Activated T-cell treated with anti-CD3 and anti-CD28 coated beads, Interleukin-2, amount 50 U/mL, for 24 hours (primary cell): ENCODE measurements around the gene LRRC18.

Experiments used
- DNase-seq: peaks from one replicate; pipeline ENCODE4 v3.0.0-alpha.2; 2020
- H3K27ac Mint-ChIP-seq: 2 replicates; pipeline ENCODE4 v1.8.0; 2020; ENCODE audit warnings: mild to moderate bottlenecking, mixed read lengths
- H3K27me3 Mint-ChIP-seq: 2 replicates; pipeline ENCODE4 v1.8.0; 2020; ENCODE audit warnings: mixed read lengths
- H3K36me3 Mint-ChIP-seq: 2 replicates; pipeline ENCODE4 v1.8.0; 2020; ENCODE audit warnings: low read depth, mixed read lengths
- H3K4me1 Mint-ChIP-seq: 2 replicates; pipeline ENCODE4 v1.8.0; 2020; ENCODE audit warnings: low read depth, mixed read lengths
- H3K4me3 Mint-ChIP-seq: 2 replicates; pipeline ENCODE4 v1.8.0; 2020; ENCODE audit warnings: mild to moderate bottlenecking, moderate library complexity, mixed read lengths
- H3K9me3 Mint-ChIP-seq: 2 replicates; pipeline ENCODE4 v1.8.0; 2020; ENCODE audit warnings: mixed read lengths

The LRRC18 gene

DNA sequence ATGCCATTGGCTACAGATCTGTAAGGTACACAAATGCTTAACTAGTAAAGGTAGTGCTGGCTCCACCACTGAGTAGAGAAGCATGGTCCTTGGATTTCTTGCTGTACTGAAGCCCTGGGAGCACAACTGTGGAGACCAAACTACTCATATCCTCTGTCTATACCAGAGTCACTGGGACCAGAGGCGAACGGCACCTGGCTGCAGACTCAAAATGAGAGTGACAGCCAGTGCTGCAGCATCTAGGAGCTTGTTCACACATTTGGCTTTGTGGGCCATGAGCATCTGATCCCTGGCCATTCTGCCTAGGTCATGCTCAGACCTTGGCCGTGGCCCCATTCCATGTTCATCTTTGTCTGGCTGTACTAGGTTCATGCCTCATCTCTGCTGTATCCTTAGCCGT is 31.9 kb downstream of the LRRC18 start:
- no peaks in the 10 kb centered on the region for H3K27me3 Mint-ChIP-seq
- H3K9me3 Mint-ChIP-seq: no peaks in the 10 kb centered on the region
- no peak for DNase-seq
- H3K36me3 Mint-ChIP-seq: no peaks in the 10 kb centered on the region
- no peaks in the 10 kb centered on the region for H3K4me1 Mint-ChIP-seq
- no peak overlapping the region for H3K27ac Mint-ChIP-seq
- H3K4me3 Mint-ChIP-seq: no peak overlapping the region

DNA sequence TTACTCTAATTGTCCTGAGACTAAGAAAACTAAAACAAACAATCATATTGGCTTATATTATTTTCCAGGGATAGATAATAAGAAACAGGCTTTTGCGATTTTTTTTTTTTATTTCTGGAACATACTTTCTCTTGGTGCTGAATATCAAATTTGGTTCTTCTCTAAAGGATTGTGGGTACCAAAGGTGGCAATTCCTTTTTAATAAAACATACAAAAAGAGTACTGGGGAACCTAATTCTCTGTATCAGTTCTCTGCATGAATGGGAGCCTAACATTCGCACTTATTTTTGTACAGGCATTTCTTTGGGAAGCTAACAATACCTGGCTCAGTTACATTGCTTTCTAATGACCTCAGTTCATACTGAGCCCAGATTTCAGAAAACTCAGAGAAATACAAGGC is 32.8 kb downstream of the LRRC18 start:
- Mint-ChIP-seq H3K27ac (no peak overlapping the region), H3K27me3 (no peaks in the 10 kb centered on the region), H3K9me3 (no peaks in the 10 kb centered on the region), H3K4me1 (no peaks in the 10 kb centered on the region), H3K4me3 (no peak overlapping the region), H3K36me3 (no peaks in the 10 kb centered on the region)
- no peak for DNase-seq

DNA sequence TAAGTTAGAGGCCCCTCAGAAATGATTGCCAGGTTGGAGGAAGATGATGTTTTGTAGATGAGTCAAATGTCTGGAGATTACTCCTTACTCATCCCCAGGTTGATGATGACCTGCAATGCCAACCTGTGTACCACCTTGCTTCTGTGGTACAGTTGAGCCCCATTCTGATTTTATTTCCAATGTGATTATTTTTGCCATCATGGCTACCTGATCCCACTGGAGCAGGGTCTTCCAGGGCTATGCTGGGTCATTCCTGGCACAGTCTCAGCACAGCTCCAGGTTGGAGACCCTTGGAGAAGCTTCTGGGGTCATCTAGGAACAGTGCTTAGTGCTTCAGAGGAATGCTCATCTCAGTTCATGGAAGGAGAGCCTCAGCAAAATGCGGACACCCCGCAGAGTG is 34.3 kb downstream of the LRRC18 start:
- H3K36me3 Mint-ChIP-seq: no peaks in the 10 kb centered on the region
- H3K27me3 Mint-ChIP-seq: no peaks in the 10 kb centered on the region
- H3K4me3 Mint-ChIP-seq: no peak overlapping the region
- H3K27ac Mint-ChIP-seq: no peak overlapping the region
- no peaks in the 10 kb centered on the region for H3K4me1 Mint-ChIP-seq
- no peaks in the 10 kb centered on the region for H3K9me3 Mint-ChIP-seq
- DNase-seq: no peak

DNA sequence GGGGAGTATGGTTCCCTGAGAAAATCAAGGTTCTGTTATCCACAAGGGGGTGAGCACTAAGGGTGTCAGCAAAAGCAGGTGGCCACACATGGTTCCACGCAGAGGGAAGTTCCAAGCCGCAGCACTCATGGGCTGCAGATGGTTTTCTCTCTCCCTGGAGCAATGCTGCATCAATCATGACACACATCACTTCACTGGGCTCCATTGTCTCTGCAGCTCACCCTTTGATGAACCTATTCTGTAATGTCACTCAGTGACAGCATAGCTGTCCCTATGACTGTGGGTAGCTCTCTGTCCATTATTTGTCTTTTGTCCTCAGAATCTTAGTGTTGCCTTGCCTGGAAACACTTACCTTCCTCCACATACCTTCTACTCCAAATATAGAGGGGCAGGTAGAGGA is 34.8 kb downstream of the LRRC18 start:
- Mint-ChIP-seq H3K36me3 (no peaks in the 10 kb centered on the region), H3K27me3 (no peaks in the 10 kb centered on the region), H3K27ac (no peak overlapping the region), H3K9me3 (no peaks in the 10 kb centered on the region), H3K4me3 (no peak overlapping the region), H3K4me1 (no peaks in the 10 kb centered on the region)
- no peak for DNase-seq

DNA sequence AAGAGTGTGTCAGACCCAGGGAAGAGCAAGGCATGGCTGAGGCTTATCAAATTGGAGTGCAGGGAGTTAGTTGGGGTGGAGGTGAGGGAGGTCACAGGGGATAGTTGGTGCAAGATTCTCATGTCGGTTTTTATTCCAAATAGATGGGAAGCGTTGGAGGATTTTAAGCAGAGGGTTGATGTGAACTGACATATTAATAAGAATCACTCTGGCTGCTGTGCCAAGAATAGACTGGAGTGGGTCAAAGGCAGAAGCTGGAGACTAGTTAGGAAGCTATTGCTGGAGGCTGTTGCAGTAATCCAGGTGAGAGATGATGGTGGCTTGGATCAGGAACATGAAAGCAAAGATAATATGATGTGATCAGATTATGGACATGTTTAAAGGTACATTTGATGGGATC is 36.5 kb downstream of the LRRC18 start:
- Mint-ChIP-seq H3K4me1 (no peaks in the 10 kb centered on the region), H3K4me3 (no peak overlapping the region), H3K27ac (no peak overlapping the region), H3K27me3 (no peaks in the 10 kb centered on the region), H3K9me3 (no peaks in the 10 kb centered on the region), H3K36me3 (no peaks in the 10 kb centered on the region)
- no peak for DNase-seq

DNA sequence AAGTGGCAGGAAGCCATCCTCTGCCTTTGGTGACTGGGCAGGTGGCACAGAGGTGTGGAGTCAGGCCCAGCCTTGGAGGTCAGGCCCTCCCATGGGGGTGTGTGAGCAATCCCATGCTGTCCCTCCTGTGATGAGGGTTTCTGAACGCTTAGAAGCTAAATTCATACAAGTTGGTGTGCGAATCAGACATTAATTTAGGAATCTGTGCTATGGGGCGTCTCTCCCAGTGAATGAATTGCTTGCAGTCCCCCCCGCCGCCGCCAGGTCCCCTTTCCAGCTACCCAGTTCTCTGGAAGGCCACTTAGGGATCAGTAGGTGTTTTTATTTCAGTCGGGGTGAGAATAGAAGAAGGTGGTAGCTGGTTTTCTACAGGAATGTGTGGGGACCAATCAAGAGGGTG is 37.5 kb downstream of the LRRC18 start:
- H3K9me3 Mint-ChIP-seq: no peaks in the 10 kb centered on the region
- H3K4me3 Mint-ChIP-seq: no peak overlapping the region
- DNase-seq: no peak
- H3K27me3 Mint-ChIP-seq: no peaks in the 10 kb centered on the region
- H3K36me3 Mint-ChIP-seq: no peaks in the 10 kb centered on the region
- H3K27ac Mint-ChIP-seq: no peak overlapping the region
- H3K4me1 Mint-ChIP-seq: no peaks in the 10 kb centered on the region

DNA sequence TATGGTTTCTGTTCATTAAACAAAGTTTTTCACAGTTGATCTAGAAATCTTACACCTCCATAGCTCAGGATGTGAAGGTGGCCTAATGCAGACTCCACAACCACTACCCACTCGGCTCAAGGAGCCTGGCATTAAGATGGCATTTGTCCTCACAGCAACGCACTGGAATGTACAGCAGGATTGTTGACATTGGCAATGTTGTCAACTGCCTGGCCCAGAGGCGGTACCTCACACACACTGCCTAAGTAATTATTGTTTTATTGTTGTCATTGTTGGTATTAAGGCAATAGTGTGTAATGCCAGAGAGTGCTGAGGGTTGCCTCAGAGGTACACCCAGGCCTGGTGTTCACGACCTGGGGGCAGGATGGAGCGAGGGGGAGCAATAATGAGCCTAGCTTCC is 38.3 kb downstream of the LRRC18 start:
- Mint-ChIP-seq H3K27me3 (no peaks in the 10 kb centered on the region), H3K9me3 (no peaks in the 10 kb centered on the region), H3K36me3 (no peaks in the 10 kb centered on the region), H3K27ac (no peak overlapping the region), H3K4me3 (no peak overlapping the region), H3K4me1 (no peaks in the 10 kb centered on the region)
- DNase-seq: no peak

DNA sequence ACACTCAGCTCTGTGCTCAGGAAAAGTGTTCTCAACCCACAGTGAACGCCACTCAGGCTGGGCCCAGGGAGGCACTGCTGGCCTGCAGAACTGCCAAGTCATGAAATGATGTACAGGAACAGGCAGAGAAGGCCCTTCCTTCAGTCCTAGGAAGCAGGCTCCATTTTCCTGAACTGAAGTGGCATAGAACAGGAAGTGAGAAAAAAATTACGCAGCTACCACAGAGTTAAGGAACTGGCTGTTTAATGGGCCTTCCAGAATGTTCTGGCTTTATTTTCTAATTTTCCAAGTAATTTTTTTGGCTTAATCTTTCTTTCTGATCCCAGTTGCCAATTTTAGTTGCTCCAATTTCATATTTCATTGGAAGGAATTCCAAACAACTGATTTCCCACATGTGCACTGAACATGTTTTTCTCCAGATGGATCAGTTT is 39.3 kb downstream of the LRRC18 start:
- no peak for DNase-seq
- no peaks in the 10 kb centered on the region for H3K9me3 Mint-ChIP-seq
- H3K27me3 Mint-ChIP-seq: no peaks in the 10 kb centered on the region
- no peaks in the 10 kb centered on the region for H3K4me1 Mint-ChIP-seq
- no peaks in the 10 kb centered on the region for H3K36me3 Mint-ChIP-seq
- H3K27ac Mint-ChIP-seq: no peak overlapping the region
- H3K4me3 Mint-ChIP-seq: no peak overlapping the region

DNA sequence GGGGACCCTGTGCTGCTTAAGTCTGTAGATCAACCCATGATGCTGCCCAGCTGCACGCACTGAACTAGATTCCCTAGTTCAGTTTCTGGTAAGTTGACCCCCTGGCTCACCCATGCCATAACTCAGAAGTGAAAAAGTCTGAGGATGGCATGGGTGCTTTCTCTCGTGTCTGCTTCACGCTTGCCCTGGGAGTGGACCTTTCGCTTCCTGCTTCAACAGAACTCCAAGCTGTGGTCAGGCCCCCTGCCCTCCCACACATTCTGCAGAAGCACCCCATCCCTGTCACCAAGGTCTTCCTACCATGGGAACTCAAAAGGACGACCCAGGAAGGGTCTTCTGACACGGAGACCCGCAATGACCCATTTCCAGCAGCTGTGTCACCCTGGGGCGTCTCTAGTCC is 39.9 kb downstream of the LRRC18 start:
- Mint-ChIP-seq H3K36me3 (no peaks in the 10 kb centered on the region), H3K4me3 (no peak overlapping the region), H3K27ac (no peak overlapping the region), H3K4me1 (no peaks in the 10 kb centered on the region), H3K9me3 (no peaks in the 10 kb centered on the region), H3K27me3 (no peaks in the 10 kb centered on the region)
- no peak for DNase-seq

DNA sequence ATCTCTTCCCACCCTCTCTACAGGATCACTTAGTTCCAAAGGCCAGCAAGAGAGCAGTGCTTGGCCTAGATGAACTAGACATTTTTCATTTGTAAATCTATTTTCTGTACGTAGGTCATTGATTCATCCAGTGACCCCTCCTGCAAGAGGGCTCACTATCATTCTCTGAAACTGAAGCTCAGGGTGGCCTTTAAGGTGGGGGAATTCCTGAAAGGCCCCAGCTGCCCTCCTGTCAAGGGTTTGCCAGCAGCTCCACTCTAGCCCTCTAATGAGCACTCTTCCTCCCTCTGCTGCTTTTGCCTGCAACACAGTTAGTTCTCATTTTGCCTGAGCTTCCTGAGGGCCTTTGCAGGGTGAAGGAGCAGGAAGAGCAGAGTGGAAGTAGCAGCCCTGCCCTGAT is 41.2 kb downstream of the LRRC18 start:
- no peak for DNase-seq
- no peaks in the 10 kb centered on the region for H3K4me1 Mint-ChIP-seq
- H3K36me3 Mint-ChIP-seq: no peaks in the 10 kb centered on the region
- no peaks in the 10 kb centered on the region for H3K27me3 Mint-ChIP-seq
- no peak overlapping the region for H3K4me3 Mint-ChIP-seq
- no peaks in the 10 kb centered on the region for H3K9me3 Mint-ChIP-seq
- H3K27ac Mint-ChIP-seq: no peak overlapping the region

DNA sequence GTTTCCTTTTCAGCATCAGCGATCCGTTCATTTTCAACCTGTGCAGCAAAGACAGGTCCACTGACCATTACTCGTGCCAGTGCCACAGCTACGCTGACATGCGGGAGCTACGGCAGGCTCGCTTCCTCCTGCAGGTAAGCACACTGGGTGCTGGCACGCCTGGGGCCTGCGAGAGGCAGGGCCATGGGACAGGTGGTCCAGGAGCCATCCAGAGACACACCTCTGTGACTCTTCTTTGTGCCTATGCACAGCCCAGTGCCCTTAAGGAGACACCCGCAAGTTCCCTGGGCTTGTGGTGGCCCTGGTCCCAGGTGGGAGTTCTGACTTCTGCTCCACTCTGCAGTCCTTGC is 42.2 kb downstream of the LRRC18 start:
- no peaks in the 10 kb centered on the region for H3K4me1 Mint-ChIP-seq
- H3K4me3 Mint-ChIP-seq: no peak overlapping the region
- no peak for DNase-seq
- H3K27ac Mint-ChIP-seq: no peak overlapping the region
- no peaks in the 10 kb centered on the region for H3K36me3 Mint-ChIP-seq
- H3K27me3 Mint-ChIP-seq: no peaks in the 10 kb centered on the region
- H3K9me3 Mint-ChIP-seq: no peaks in the 10 kb centered on the region

DNA sequence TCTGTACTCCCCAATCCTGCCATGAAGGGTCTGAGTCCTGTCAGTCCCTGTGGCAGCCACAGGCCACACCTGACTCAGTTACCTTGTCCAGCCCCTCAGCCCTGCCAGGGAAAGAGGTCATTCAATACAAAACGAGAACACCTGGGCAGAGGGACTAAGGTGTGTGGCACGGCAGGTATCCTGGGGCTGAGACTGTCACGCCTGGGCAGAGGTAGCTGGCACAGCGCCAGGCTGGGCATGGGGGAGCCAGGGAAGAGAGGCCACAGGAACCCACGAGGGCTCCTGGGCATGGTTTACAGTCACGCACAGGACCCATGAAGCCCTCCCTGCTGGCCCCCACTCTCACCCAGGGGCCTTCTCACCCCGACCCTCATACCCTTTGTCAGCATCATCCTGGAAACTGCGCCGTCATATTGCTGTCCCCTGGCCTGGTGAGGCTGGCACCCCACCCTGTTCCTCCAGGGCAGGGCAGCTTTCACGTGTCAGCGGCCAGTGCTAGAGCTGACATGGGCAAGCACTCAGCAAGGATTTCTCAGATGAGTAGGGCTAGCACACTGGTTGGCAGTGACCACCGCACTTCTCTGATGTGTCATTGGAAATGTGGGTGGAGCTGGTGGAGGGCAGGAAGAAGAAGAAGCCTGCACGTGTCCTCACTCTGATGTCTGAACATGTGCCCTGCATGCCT is 42.7 kb downstream of the LRRC18 start:
- no peak overlapping the region for H3K27ac Mint-ChIP-seq

DNA sequence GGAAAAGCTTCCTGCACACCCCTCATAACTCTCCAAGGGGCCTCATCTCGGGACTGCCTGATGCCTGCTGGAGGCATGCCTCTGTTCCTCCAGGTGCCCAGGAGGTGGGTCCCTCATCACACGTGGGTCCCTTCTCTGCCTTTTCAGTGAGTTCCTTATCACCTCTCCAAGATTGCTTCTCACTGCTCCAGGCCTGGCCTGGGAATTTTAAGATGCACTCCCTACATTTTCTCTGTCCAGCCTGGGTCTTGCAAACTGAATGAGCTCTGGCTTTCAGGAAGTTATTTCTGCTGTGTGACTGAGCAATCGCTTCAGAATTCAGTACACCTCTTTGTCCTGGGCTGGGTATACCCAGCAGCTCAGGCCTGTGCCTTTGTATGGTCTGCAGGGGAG is 43.8 kb downstream of the LRRC18 start:
- H3K9me3 Mint-ChIP-seq: no peaks in the 10 kb centered on the region
- DNase-seq: no peak
- no peaks in the 10 kb centered on the region for H3K27me3 Mint-ChIP-seq
- no peak overlapping the region for H3K27ac Mint-ChIP-seq
- H3K4me3 Mint-ChIP-seq: no peak overlapping the region
- H3K36me3 Mint-ChIP-seq: no peaks in the 10 kb centered on the region
- H3K4me1 Mint-ChIP-seq: no peaks in the 10 kb centered on the region

More for the DNA sequence above, 42.7 kb downstream of the LRRC18 start:
- no peaks in the 10 kb centered on the region for H3K36me3 Mint-ChIP-seq
- no peak for DNase-seq
- no peaks in the 10 kb centered on the region for H3K9me3 Mint-ChIP-seq
- no peaks in the 10 kb centered on the region for H3K4me1 Mint-ChIP-seq
- H3K27me3 Mint-ChIP-seq: no peaks in the 10 kb centered on the region
- H3K4me3 Mint-ChIP-seq: no peak overlapping the region

DNA sequence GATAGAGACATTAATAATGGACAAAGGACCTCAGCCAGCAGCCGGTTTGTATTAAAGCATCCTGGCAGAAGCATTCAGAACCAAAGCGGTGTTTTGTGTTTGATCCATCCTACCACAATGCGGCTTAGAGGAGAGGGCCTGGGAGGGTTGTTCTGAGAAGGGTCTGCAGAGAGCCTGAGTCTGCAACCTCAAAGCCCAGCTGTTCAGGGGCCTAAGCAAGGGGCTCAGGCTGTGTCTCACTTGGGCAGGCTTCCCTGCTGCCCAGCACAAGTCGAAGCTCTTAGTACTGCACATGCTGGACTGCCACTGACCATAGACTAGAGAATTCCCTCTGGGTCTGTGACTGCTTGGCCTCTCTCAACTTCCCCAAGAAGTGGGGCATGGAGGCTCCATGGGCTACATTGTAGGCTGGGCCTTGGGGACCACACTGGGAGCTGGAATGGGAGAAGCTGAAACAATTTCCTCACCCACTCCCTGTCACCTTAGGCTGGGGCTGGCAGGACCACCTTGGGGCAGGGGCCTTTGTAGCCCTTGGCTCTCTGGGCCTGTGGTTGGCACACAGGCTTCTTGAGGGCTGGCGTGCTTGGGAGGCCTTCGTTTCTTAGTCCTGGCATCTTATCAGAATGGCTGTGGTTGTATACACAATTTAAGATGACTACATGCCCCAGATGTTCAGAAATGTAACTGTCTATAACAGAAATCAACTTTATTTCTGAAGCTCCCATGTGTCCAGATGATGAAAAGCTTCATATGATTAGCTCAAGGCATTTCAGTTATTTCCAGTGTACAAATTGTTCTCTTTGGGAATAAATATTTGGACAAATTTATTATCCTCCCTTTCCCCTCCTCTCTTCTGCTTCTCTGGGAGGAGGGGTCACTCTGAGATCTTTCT is 44.5 kb downstream of the LRRC18 start:
- Mint-ChIP-seq H3K4me1 (no peaks in the 10 kb centered on the region), H3K4me3 (no peak overlapping the region), H3K27ac (no peak overlapping the region), H3K9me3 (no peaks in the 10 kb centered on the region), H3K27me3 (no peaks in the 10 kb centered on the region), H3K36me3 (no peaks in the 10 kb centered on the region)
- DNase-seq: no peak
